Suprapubic skin (tissue), 4 donors: ENCODE measurements around the gene SYT3. TPM values are rescaled to one million over a fixed set of nuclear protein-coding genes. Genes with fewer than 3 reads are reported as not detected.

Source experiments
- DNase-seq, 2 donors: peaks; one replicate each; pipeline ENCODE4 v3.0.0-alpha.2; 2019; ENCODE audit warnings: low spot score in 2 of 2
- H3K27ac ChIP-seq: fragments of 200-600 bp; sonication (generic); one replicate; pipeline ENCODE4 v1.5.1; 2019
- H3K27me3 ChIP-seq: fragments of 200-600 bp; sonication (generic); one replicate; pipeline ENCODE4 v1.5.1; 2019
- H3K36me3 ChIP-seq: fragments of 200-600 bp; sonication (generic); one replicate; pipeline ENCODE4 v1.5.1; 2019
- H3K4me1 ChIP-seq: fragments of 200-600 bp; sonication (generic); one replicate; pipeline ENCODE4 v1.5.1; 2019
- H3K4me3 ChIP-seq: fragments of 200-600 bp; sonication (generic); one replicate; pipeline ENCODE4 v1.5.1; 2019; ENCODE audit warnings: mild to moderate bottlenecking
- H3K9me3 ChIP-seq: fragments of 200-600 bp; sonication (generic); one replicate; pipeline ENCODE4 v1.5.1; 2019
- CTCF ChIP-seq, 2 donors: fragments of 200-600 bp in 1 of 2; fragments of 450-650 bp in 1 of 2; sonication (generic) in 1 of 2; IDR thresholded peaks; one replicate each; pipeline ENCODE4 v1.5.1; 2016 to 2019; ENCODE audit warnings: antibody characterized with exemption in 2 of 2, mild to moderate bottlenecking in 1 of 2, moderate library complexity in 1 of 2
- EP300 ChIP-seq: sonication (generic); formaldehyde crosslinking; IDR thresholded peaks from one replicate; pipeline ENCODE4 v1.6.1; 2017; ENCODE audit warnings: antibody characterized with exemption
- POLR2A ChIP-seq, 2 donors: fragments of 450-650 bp; IDR thresholded peaks; one replicate each; pipeline ENCODE4 v1.6.1; 2017; ENCODE audit warnings: antibody characterized with exemption in 2 of 2, mild to moderate bottlenecking in 2 of 2, moderate library complexity in 2 of 2
- POLR2AphosphoS5 ChIP-seq, 3 donors: sonication (generic); formaldehyde crosslinking; IDR thresholded peaks; one replicate each; pipeline ENCODE4 v1.6.1; 2017; ENCODE audit warnings: antibody characterized with exemption in 3 of 3
- WGBS: methylation state at CpG from one replicate; pipeline ENCODE4 v1.1.5; 2018; 5-methylcytosine and 5-hydroxymethylcytosine counted together
- total RNA-seq, 4 donors: library from RNA; depleted of rRNA; stranded (reverse); fragments of >200 nt; gene quantifications; one replicate each; pipeline ENCODE4 v1.1.0, GENCODE V29; 2016

Gene SYT3
- total RNA-seq, 4 donors from 2014 or later = 0.23 to 1.8 (median 0.30) TPM; not detected in 1

- H3K27me3 ChIP-seq = peaks cover 38% of the 10 kb centered on the region
- no peak for DNase-seq
- TF ChIP-seq CTCF (IDR thresholded peaks at IDR 0.05) (no peak), EP300 (no peak), POLR2A (IDR thresholded peaks at IDR 0.05) (no peak), POLR2AphosphoS5 (IDR thresholded peaks at IDR 0.05) (no peak)
- no peaks in the 10 kb centered on the region for H3K9me3 ChIP-seq
- no peaks in the 10 kb centered on the region for H3K36me3 ChIP-seq
- 67% methylated on average over 13 of the region's 13 CpGs for WGBS
- no peak overlapping the region for H3K27ac ChIP-seq
- H3K4me3 ChIP-seq = no peak overlapping the region
- H3K4me1 ChIP-seq = no peaks in the 10 kb centered on the region
Observed at GRCh38 chr19:50573741-50574461, 65.8 kb downstream of the SYT3 start.

Other genes with a start within 250 kb of the SYT3 start
- gene SPIB, start 220.9 kb downstream of the SYT3 start, total RNA-seq = not detected
- under 1 TPM in 1 of 4 donors, not detected in 3; 0.29 TPM for gene MYBPC2, start 207.0 kb downstream of the SYT3 start, total RNA-seq
- 10 to 100 TPM; 34.9 to 77.2 (median 71.1) TPM for gene EMC10, start 163.4 kb downstream of the SYT3 start, total RNA-seq
- 1 to 10 TPM in 3 of 4 donors, not detected in 1; 3.9 to 5.0 (median 4.2) TPM for gene GARIN5A, start 163.0 kb downstream of the SYT3 start, total RNA-seq
- 10 to 100 TPM in 3 of 4 donors, 1 to 10 TPM in 1; 9.3 to 31.7 (median 28.7) TPM for gene JOSD2, start 128.7 kb downstream of the SYT3 start, total RNA-seq
- not detected for gene ASPDH, start 126.0 kb downstream of the SYT3 start, total RNA-seq
- 1 to 10 TPM in 2 of 4 donors, under 1 TPM in 2; 0.24 to 1.0 (median 0.81) TPM for gene LRRC4B, start 71.4 kb downstream of the SYT3 start, total RNA-seq
- gene C19orf81, start 9.6 kb upstream of the SYT3 start, total RNA-seq = 10 to 100 TPM in 1 of 4 donors, not detected in 3; 19.8 TPM
- gene SHANK1, start 79.9 kb upstream of the SYT3 start, total RNA-seq = 1 to 10 TPM in 1 of 4 donors, under 1 TPM in 1, not detected in 2; 0.42 to 6.6 TPM
- 10 to 100 TPM in 1 of 4 donors, 1 to 10 TPM in 3; 5.8 to 14.1 (median 7.7) TPM for gene CLEC11A, start 83.5 kb upstream of the SYT3 start, total RNA-seq
- gene GPR32, start 130.6 kb upstream of the SYT3 start, total RNA-seq = not detected
- gene ACP4, start 150.5 kb upstream of the SYT3 start, total RNA-seq = under 1 TPM in 2 of 4 donors, not detected in 2; 0.49 to 0.97 TPM
- gene KLK1, start 183.9 kb upstream of the SYT3 start, total RNA-seq = 10 to 100 TPM; 34.3 to 58.3 (median 40.5) TPM
- not detected for gene KLK15, start 193.7 kb upstream of the SYT3 start, total RNA-seq
- 1 to 10 TPM in 1 of 4 donors, under 1 TPM in 3; 0.24 to 1.9 (median 0.67) TPM for gene KLK3, start 215.0 kb upstream of the SYT3 start, total RNA-seq
- gene KLK2, start 233.6 kb upstream of the SYT3 start, total RNA-seq = not detected